ENCODE results near the gene CLGN.

CLGN gene

DNA sequence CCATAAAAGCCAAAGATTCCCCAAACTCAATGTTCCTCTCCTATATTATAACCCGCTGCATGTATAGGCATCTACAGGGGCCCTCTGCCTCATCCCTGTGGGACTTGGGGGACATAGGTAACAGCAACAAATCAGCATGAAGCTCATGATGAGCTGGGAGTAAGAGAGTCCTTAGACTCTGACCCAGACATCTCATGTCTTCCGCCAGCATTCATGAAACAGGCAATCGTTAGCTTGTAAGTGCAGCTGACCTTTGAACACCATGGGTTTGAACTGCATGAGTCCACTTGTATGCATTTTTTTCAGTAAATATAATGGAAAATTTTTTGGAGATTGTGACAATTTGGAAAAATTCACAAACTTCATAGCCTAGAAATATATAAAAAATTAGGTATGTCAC, 64.4 kb downstream of the CLGN start:
- FAIRE-seq (no peak), DNase-seq (ENCODE audit: insufficient read length, low spot score) (no peak)
- no peak for TF ChIP-seq PAX5 (IDR thresholded peaks at IDR 0.05; ENCODE audit: insufficient read depth, low read length, severe bottlenecking)
- no peak for TF ChIP-seq POLR2A (IDR thresholded peaks at IDR 0.05; ENCODE audit: low read depth, low read length)
- no peak for TF ChIP-seq SPI1 (IDR thresholded peaks at IDR 0.05; ENCODE audit: low read depth, low read length)
- no peak for TF ChIP-seq POU2F2 (IDR thresholded peaks at IDR 0.05; ENCODE audit: low read depth, low read length)
- TF ChIP-seq TAF1 (IDR thresholded peaks at IDR 0.05; ENCODE audit: low read depth, low read length), result no peak
- no peak for TF ChIP-seq POLR2AphosphoS5 (IDR thresholded peaks at IDR 0.05; ENCODE audit: low read depth, low read length)

DNA sequence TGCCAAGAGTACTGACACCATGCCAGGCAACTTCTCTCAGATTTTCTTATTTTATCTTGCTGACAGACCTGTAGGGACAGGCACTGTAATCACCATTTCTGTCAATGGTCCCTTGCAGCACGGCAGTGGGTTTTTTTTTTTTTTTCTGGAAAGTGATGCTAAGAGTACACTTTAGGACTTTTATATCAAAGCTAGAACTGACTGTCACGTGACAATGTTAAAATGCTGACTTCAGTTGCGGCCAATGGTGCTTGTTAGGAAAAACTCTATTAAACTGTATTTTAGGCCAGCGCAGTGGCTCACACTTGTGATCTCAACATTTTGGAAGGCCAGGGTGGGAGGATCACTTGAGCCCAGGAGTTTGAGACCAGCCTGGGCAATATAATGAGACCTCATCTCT, 66.3 kb downstream of the CLGN start:
- no peak for TF ChIP-seq TAF1 (IDR thresholded peaks at IDR 0.05; ENCODE audit: low read depth, low read length)
- TF ChIP-seq POLR2AphosphoS5 (IDR thresholded peaks at IDR 0.05; ENCODE audit: low read depth, low read length), result no peak
- no peak for TF ChIP-seq POLR2A (IDR thresholded peaks at IDR 0.05; ENCODE audit: low read depth, low read length)
- TF ChIP-seq PAX5 (IDR thresholded peaks at IDR 0.05; ENCODE audit: insufficient read depth, low read length, severe bottlenecking), result no peak
- no peak for TF ChIP-seq SPI1 (IDR thresholded peaks at IDR 0.05; ENCODE audit: low read depth, low read length)
- no peak for TF ChIP-seq POU2F2 (IDR thresholded peaks at IDR 0.05; ENCODE audit: low read depth, low read length)
- no peak for DNase-seq (ENCODE audit: insufficient read length, low spot score)
- no peak for FAIRE-seq

DNA sequence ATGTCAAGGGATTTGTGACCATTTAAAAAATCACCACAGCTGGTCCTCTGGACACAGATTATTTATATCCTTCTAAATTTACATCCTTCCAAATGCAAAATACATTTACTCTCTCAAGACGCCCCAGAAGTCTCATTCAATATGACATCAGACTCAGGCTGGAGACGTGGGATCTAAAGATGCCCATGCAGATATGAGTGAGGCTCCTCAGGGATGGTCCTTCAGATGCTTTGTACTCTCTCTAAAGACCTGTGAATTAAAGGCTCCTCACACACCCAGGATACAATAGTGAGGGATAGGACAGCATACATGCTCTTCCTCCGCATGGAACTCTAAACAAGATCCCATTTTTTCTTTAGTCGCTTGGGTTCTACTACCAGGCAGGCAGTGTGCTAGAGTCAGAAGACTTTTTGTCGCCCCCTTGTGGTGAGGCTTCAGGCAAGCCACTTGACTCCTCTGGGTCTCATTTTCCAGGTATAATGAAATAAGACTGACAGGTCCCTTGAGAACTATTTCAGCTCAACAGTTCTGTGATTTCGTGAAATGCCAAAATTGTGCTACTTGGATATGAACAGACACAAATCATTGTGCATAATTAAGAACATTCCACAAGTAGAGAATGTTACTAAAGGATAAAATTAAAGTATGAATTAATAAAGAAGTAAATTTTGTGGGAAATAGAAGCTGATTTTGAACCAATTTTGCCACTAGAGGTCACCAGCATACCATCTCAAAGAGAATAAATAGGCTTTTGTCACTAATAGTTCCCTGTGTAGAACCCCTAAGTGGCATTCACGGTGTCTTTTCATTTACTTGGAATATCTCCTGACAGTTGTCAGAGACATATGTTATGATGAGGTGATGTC, 67.7 kb downstream of the CLGN start:
- DNase-seq (ENCODE audit: insufficient read length, low spot score), result peak; percentile 26
- TF ChIP-seq PAX5 (IDR thresholded peaks at IDR 0.05; ENCODE audit: insufficient read depth, low read length, severe bottlenecking), result no peak
- TF ChIP-seq POLR2A (IDR thresholded peaks at IDR 0.05; ENCODE audit: low read depth, low read length), result no peak
- no peak for TF ChIP-seq TAF1 (IDR thresholded peaks at IDR 0.05; ENCODE audit: low read depth, low read length)
- TF ChIP-seq POU2F2 (IDR thresholded peaks at IDR 0.05; ENCODE audit: low read depth, low read length), result no peak
- no peak for TF ChIP-seq POLR2AphosphoS5 (IDR thresholded peaks at IDR 0.05; ENCODE audit: low read depth, low read length)
- TF ChIP-seq SPI1 (IDR thresholded peaks at IDR 0.05; ENCODE audit: low read depth, low read length), result no peak
- FAIRE-seq, result peak; percentile 83

DNA sequence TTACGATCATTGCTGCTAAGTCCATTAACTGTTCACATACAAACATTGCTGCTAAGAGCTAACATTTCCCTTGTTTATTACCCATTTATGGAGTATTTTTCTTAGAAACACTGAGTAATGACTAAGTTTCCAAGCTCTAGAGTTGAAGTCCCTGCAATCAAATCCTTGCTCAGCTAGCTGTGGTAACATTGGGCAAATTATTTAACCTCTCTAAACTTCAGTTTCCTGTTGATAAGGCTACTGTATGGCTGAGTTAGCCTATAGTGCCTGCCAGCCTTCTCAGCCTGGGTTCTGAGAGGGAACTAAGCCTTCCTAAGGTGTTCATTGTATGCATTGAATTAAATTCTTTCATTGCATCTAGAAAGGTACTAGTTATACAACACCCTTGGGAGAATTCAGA, 69.2 kb downstream of the CLGN start:
- TF ChIP-seq PAX5 (IDR thresholded peaks at IDR 0.05; ENCODE audit: insufficient read depth, low read length, severe bottlenecking) (no peak), POLR2AphosphoS5 (IDR thresholded peaks at IDR 0.05; ENCODE audit: low read depth, low read length) (no peak), POLR2A (IDR thresholded peaks at IDR 0.05; ENCODE audit: low read depth, low read length) (no peak), POU2F2 (IDR thresholded peaks at IDR 0.05; ENCODE audit: low read depth, low read length) (no peak), SPI1 (IDR thresholded peaks at IDR 0.05; ENCODE audit: low read depth, low read length) (no peak), TAF1 (IDR thresholded peaks at IDR 0.05; ENCODE audit: low read depth, low read length) (no peak)
- no peak for DNase-seq (ENCODE audit: insufficient read length, low spot score)
- FAIRE-seq, result no peak

DNA sequence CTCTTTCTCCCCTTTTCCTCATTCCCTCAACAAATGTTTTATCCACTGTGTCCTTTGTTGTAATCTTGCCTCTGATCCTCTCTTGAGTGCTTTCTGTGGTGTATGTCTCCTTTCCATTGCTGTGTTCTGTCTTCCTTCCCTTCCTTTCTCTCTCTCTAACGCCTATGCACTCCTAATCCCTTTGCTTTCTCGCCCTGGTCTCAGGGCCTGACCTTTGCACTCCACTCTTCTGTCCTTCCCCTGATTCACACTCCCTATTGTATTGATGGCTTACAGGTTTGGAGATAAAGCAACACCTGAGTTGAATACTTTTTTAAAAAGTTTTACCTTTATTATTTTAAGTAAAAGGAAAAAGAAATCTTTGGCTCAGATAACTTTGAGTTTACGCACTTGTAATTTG, 69.6 kb downstream of the CLGN start:
- FAIRE-seq (no peak), DNase-seq (ENCODE audit: insufficient read length, low spot score) (no peak)
- TF ChIP-seq TAF1 (IDR thresholded peaks at IDR 0.05; ENCODE audit: low read depth, low read length), result no peak
- TF ChIP-seq POLR2AphosphoS5 (IDR thresholded peaks at IDR 0.05; ENCODE audit: low read depth, low read length), result no peak
- TF ChIP-seq POLR2A (IDR thresholded peaks at IDR 0.05; ENCODE audit: low read depth, low read length), result no peak
- TF ChIP-seq PAX5 (IDR thresholded peaks at IDR 0.05; ENCODE audit: insufficient read depth, low read length, severe bottlenecking), result no peak
- no peak for TF ChIP-seq POU2F2 (IDR thresholded peaks at IDR 0.05; ENCODE audit: low read depth, low read length)
- no peak for TF ChIP-seq SPI1 (IDR thresholded peaks at IDR 0.05; ENCODE audit: low read depth, low read length)

DNA sequence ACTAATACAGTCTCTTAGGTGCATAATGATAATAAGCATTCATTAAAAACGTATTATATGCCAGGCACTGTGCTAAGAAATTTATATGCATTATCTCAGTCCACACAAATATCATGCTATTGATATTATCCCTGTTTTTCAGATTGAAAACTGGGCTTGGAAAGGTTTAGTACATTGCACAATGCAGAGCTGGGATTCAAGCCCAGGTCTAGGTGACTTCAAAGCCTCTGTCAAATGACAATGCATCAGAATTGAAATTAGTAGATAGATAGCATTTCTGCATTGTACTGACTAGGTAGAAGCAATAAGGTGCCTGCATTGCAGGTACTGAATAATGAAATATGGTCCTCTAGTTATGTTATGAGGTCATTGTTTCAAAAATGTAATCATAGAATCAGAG, 72.2 kb downstream of the CLGN start:
- no peak for DNase-seq (ENCODE audit: insufficient read length, low spot score)
- FAIRE-seq, result no peak
- TF ChIP-seq POLR2AphosphoS5 (IDR thresholded peaks at IDR 0.05; ENCODE audit: low read depth, low read length), result no peak
- TF ChIP-seq PAX5 (IDR thresholded peaks at IDR 0.05; ENCODE audit: insufficient read depth, low read length, severe bottlenecking), result no peak
- TF ChIP-seq TAF1 (IDR thresholded peaks at IDR 0.05; ENCODE audit: low read depth, low read length), result no peak

DNA sequence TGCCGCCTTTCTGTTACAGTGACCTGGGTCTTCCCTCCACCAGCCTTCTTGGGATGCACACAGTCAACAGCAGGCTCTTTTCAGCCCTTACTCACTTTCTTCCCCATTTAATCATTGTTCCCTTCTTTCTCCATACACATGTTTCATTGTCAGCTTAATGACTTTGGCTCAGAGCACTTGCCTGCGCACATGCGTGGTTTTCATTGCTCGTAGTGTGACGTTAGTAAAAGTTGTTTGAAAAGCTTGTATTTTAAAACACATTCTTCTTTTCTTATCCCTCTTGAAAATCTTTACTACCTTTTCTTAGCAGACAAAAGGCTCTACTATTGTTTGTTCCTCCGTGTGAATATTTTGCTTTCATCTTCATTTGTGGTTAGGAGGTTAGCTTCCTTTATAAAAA, 73.7 kb downstream of the CLGN start:
- DNase-seq (ENCODE audit: insufficient read length, low spot score) (no peak), FAIRE-seq (no peak)
- TF ChIP-seq POLR2AphosphoS5 (IDR thresholded peaks at IDR 0.05; ENCODE audit: low read depth, low read length) (no peak), PAX5 (IDR thresholded peaks at IDR 0.05; ENCODE audit: insufficient read depth, low read length, severe bottlenecking) (no peak), POLR2A (IDR thresholded peaks at IDR 0.05; ENCODE audit: low read depth, low read length) (no peak), POU2F2 (IDR thresholded peaks at IDR 0.05; ENCODE audit: low read depth, low read length) (no peak), SPI1 (IDR thresholded peaks at IDR 0.05; ENCODE audit: low read depth, low read length) (no peak)

DNA sequence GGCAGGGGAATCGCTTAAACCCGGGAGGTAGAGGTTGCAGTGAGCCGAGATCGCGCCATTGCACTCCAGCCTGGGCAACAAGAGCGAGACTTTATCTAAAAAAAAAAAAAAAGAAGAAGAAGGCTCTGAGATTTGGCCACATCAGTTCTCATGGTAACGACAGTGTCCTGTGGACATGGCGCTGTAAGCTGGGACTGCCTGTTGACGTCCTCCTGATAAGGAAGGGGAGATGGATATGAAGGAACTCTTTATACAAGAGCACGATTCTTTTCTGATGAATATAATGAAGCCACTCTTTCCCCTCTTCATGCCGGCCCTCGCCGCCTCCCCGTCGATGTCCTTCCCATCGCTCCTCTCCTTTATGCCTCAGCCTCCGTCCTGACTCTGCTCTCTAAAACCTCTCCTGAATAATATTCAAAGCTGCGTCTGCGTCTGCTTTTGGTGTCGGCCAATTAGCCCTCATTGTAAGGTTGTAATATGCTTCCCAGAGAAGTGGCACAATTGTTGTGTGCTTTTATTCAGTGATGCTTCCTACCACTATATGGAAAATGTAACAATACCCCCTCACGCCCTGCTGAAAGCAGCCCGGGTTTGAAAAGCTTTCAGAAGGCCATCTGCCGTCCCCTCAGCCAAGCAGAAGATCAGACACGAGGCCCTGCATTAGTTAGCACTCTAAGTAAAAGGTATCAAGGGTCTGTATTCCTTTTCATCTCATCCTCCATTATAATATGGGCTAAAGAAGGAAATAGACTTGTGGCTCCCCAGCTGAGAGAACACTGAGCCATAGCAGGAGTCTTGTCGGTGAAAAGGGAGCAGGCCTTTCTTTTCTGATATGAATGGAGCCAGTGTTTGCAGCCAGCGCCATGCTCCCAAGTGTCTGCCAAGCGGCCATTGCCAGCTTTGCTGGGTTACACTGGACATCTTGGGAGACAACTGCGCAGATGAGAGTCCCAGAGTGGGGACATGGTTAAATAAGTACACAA, 76.1 kb downstream of the CLGN start:
- TF ChIP-seq POU2F2 (IDR thresholded peaks at IDR 0.05; ENCODE audit: low read depth, low read length) (no peak), PAX5 (IDR thresholded peaks at IDR 0.05; ENCODE audit: insufficient read depth, low read length, severe bottlenecking) (no peak), SPI1 (IDR thresholded peaks at IDR 0.05; ENCODE audit: low read depth, low read length) (no peak), POLR2A (IDR thresholded peaks at IDR 0.05; ENCODE audit: low read depth, low read length) (no peak), POLR2AphosphoS5 (IDR thresholded peaks at IDR 0.05; ENCODE audit: low read depth, low read length) (no peak), TAF1 (IDR thresholded peaks at IDR 0.05; ENCODE audit: low read depth, low read length) (no peak)
- DNase-seq (ENCODE audit: insufficient read length, low spot score) (no peak), FAIRE-seq (no peak)

DNA sequence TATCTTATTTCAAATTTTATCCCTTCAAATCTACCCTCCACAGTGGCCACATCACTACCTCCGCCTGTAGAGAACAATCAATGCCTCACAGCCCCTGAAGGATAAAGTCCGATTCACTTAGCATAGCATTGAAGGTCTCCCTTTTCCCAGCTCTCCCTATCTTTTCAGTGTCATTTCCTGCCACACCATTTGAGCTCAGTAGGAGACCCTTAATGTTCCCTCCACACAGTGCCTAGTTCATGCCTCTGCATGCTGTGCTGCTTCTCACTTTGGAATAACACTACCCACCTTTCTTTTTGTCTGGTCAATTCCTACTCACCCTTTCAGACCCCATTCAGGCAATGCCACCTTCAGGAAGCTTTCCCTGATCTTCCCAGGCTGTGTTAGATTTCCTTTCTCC, 77.6 kb downstream of the CLGN start:
- TF ChIP-seq TAF1 (IDR thresholded peaks at IDR 0.05; ENCODE audit: low read depth, low read length), result no peak
- TF ChIP-seq POLR2A (IDR thresholded peaks at IDR 0.05; ENCODE audit: low read depth, low read length), result no peak
- TF ChIP-seq SPI1 (IDR thresholded peaks at IDR 0.05; ENCODE audit: low read depth, low read length), result no peak
- no peak for TF ChIP-seq POLR2AphosphoS5 (IDR thresholded peaks at IDR 0.05; ENCODE audit: low read depth, low read length)
- no peak for TF ChIP-seq PAX5 (IDR thresholded peaks at IDR 0.05; ENCODE audit: insufficient read depth, low read length, severe bottlenecking)
- no peak for TF ChIP-seq POU2F2 (IDR thresholded peaks at IDR 0.05; ENCODE audit: low read depth, low read length)
- FAIRE-seq (no peak), DNase-seq (ENCODE audit: insufficient read length, low spot score) (no peak)

Data from GM12891 (cell line).